HEK293 (cell line): Measurements from ENCODE around the gene SH3GL2.
A peak's percentile ranks its signal among the peaks of the same experiment; 100 is the strongest.

Experiments used
- CTCF ChIA-PET: fragments of 350-600 bp; formaldehyde crosslinking; extraction: SDS; loops from one replicate; lab custom pipeline; 2021; ENCODE audit warnings: antibody characterized with exemption; lab: Yijun Ruan, JAX
- POLR2A ChIA-PET: fragments of 300-600 bp; formaldehyde crosslinking; extraction: SDS; loops from one replicate; lab custom pipeline; 2020; ENCODE audit warnings: antibody characterized with exemption, inconsistent platforms; lab: Yijun Ruan, JAX
- H3K27ac ChIP-seq: fragments of 200-500 bp; sonication (Bioruptor generic); 2 replicates; pipeline ENCODE4 v1.5.1; 2014; ENCODE audit warnings: low read depth, low read length, control low read depth, inconsistent platforms; ENCODE audit errors: extremely low read depth
- H3K36me3 ChIP-seq, 2 experiments: fragments of 200-500 bp in 1 of 2; sonication (Bioruptor generic) in 1 of 2; 1 replicate in 1 of 2; 2 replicates in 1 of 2; pipeline ENCODE4 v1.5.1; 2014 to 2017; ENCODE audit warnings: inconsistent platforms in 2 of 2, low read length in 2 of 2; ENCODE audit not compliant: control insufficient read depth in 2 of 2, insufficient read depth in 1 of 2
- H3K4me1 ChIP-seq: fragments of 200-500 bp; sonication (Bioruptor generic); 2 replicates; pipeline ENCODE4 v1.5.1; 2014; ENCODE audit warnings: mild to moderate bottlenecking, low read length, inconsistent platforms; ENCODE audit not compliant: control insufficient read depth, insufficient read depth
- H3K4me3 ChIP-seq: 2 replicates; pipeline ENCODE4 v1.5.1; 2011; ENCODE audit warnings: low read depth, mild to moderate bottlenecking, control low read depth, low read length, moderate library complexity
- H3K9me3 ChIP-seq: fragments of 200-500 bp; sonication (Bioruptor generic); 2 replicates; pipeline ENCODE4 v1.5.1; 2014; ENCODE audit warnings: low read depth, low read length, inconsistent platforms; ENCODE audit not compliant: control insufficient read depth, insufficient read depth
- EGR2 ChIP-seq: fragments of 450-650 bp; formaldehyde crosslinking; IDR thresholded peaks from 2 replicates; pipeline ENCODE4 v1.5.1; 2016; ENCODE audit warnings: low read depth, missing biosample characterization, missing genetic modification characterization
- INSM2 ChIP-seq: fragments of 450-650 bp; formaldehyde crosslinking; IDR thresholded peaks from 2 replicates; pipeline ENCODE4 v1.5.1; 2016; ENCODE audit warnings: missing biosample characterization, missing genetic modification characterization
- KLF16 ChIP-seq: fragments of 450-650 bp; formaldehyde crosslinking; IDR thresholded peaks from 2 replicates; pipeline ENCODE4 v1.5.1; 2017; ENCODE audit warnings: missing biosample characterization, missing genetic modification characterization
- PATZ1 ChIP-seq: fragments of 450-650 bp; formaldehyde crosslinking; IDR thresholded peaks from 2 replicates; pipeline ENCODE4 v1.5.1; 2016; ENCODE audit warnings: missing biosample characterization, missing genetic modification characterization
- TCF7L2 ChIP-seq: IDR thresholded peaks from 2 replicates; pipeline ENCODE4 v1.6.1; 2011; ENCODE audit warnings: low read depth, mild to moderate bottlenecking, inconsistent platforms, low read length, moderate library complexity, borderline replicate concordance
- ZFHX2 ChIP-seq: fragments of 450-650 bp; formaldehyde crosslinking; conservative IDR thresholded peaks from 2 replicates; pipeline ENCODE4 v1.5.1; 2016; ENCODE audit warnings: missing biosample characterization, missing genetic modification characterization
- ZNF146 ChIP-seq: fragments of 450-650 bp; formaldehyde crosslinking; IDR thresholded peaks from 2 replicates; pipeline ENCODE4 v1.5.1; 2016; ENCODE audit warnings: missing biosample characterization, missing genetic modification characterization
- ZNF202 ChIP-seq: fragments of 450-650 bp; formaldehyde crosslinking; IDR thresholded peaks from 2 replicates; pipeline ENCODE4 v1.5.1; 2016; ENCODE audit warnings: missing biosample characterization, missing genetic modification characterization, borderline replicate concordance
- ZNF26 ChIP-seq: fragments of 450-650 bp; formaldehyde crosslinking; IDR thresholded peaks from 2 replicates; pipeline ENCODE4 v1.5.1; 2016; ENCODE audit warnings: missing biosample characterization, missing genetic modification characterization
- ZNF302 ChIP-seq: fragments of 450-650 bp; formaldehyde crosslinking; IDR thresholded peaks from 2 replicates; pipeline ENCODE4 v1.5.1; 2016; ENCODE audit warnings: missing biosample characterization, missing genetic modification characterization, low read depth
- ZNF513 ChIP-seq: fragments of 450-650 bp; IDR thresholded peaks from 2 replicates; pipeline ENCODE4 v1.5.1; 2018; ENCODE audit warnings: missing biosample characterization, missing genetic modification characterization
- ZNF514 ChIP-seq: fragments of 450-650 bp; formaldehyde crosslinking; IDR thresholded peaks from 2 replicates; pipeline ENCODE4 v1.5.1; 2016; ENCODE audit warnings: missing biosample characterization, missing genetic modification characterization
- ZNF529 ChIP-seq: fragments of 450-650 bp; formaldehyde crosslinking; IDR thresholded peaks from 2 replicates; pipeline ENCODE4 v1.5.1; 2017; ENCODE audit warnings: missing genetic modification characterization, missing biosample characterization; ENCODE audit not compliant: insufficient replicate concordance
- ZNF530 ChIP-seq: fragments of 450-650 bp; formaldehyde crosslinking; IDR thresholded peaks from 2 replicates; pipeline ENCODE4 v1.5.1; 2016; ENCODE audit warnings: low read depth, missing biosample characterization, missing genetic modification characterization
- ZNF558 ChIP-seq: fragments of 450-650 bp; formaldehyde crosslinking; IDR thresholded peaks from 2 replicates; pipeline ENCODE4 v1.5.1; 2016; ENCODE audit warnings: missing biosample characterization, missing genetic modification characterization
- ZNF677 ChIP-seq: fragments of 450-650 bp; IDR thresholded peaks from 2 replicates; pipeline ENCODE4 v1.5.0; 2018; ENCODE audit warnings: missing biosample characterization, mild to moderate bottlenecking, missing genetic modification characterization, moderate library complexity
- ZNF704 ChIP-seq: fragments of 450-650 bp; formaldehyde crosslinking; IDR thresholded peaks from 2 replicates; pipeline ENCODE4 v1.5.1; 2016; ENCODE audit warnings: missing biosample characterization, missing genetic modification characterization
- ZNF830 ChIP-seq: fragments of 450-650 bp; IDR thresholded peaks from 2 replicates; pipeline ENCODE4 v1.5.0; 2018; ENCODE audit warnings: missing biosample characterization, missing genetic modification characterization, low read depth, mild to moderate bottlenecking, moderate library complexity
- ZNF837 ChIP-seq: fragments of 450-650 bp; formaldehyde crosslinking; IDR thresholded peaks from 2 replicates; pipeline ENCODE4 v1.5.1; 2016; ENCODE audit warnings: missing biosample characterization, missing genetic modification characterization
- ZSCAN23 ChIP-seq: fragments of 450-650 bp; formaldehyde crosslinking; IDR thresholded peaks from 2 replicates; pipeline ENCODE4 v1.5.1; 2016; ENCODE audit warnings: missing biosample characterization, missing genetic modification characterization

SH3GL2 gene

GRCh38 chr9:17536027-17536426 is 42.8 kb upstream of the SH3GL2 start (continued):
- no peak for TF ChIP-seq INSM2 (tag by site-specific recombination)
- TF ChIP-seq, all 188 proteins: peak for 0

- CTCF ChIA-PET = interaction anchor here (0.6 kb wide), 1 partner anchor 207 kb away, joined by 3 read pairs; no protein-coding TSS in a partner anchor
- H3K9me3 ChIP-seq = no peaks in the 10 kb centered on the region
- POLR2A ChIA-PET = no interaction called here
- H3K4me3 ChIP-seq = no peak overlapping the region
- H3K36me3 ChIP-seq = no peaks in the 10 kb centered on the region
- H3K27ac ChIP-seq = no peak overlapping the region
- no peaks in the 10 kb centered on the region for H3K4me1 ChIP-seq
- TF ChIP-seq EGR2 (tag by site-specific recombination) (peak; percentile 40), ZNF830 (tag by site-specific recombination) (no peak), ZFHX2 (peak; percentile 45)
Measured at GRCh38 chr9:17551023-17551422, 27.8 kb upstream of the SH3GL2 start.

- Histone ChIP-seq H3K4me1 (no peaks in the 10 kb centered on the region), H3K36me3 (no peaks in the 10 kb centered on the region), H3K27ac (no peak overlapping the region)
- CTCF ChIA-PET = interaction anchor here (0.5 to 0.7 kb wide), 2 partner anchors 16 to 36 kb away, joined by 3 to 4 read pairs; no protein-coding TSS in a partner anchor
- no peak for TF ChIP-seq ZNF302 (tag by site-specific recombination)
- TF ChIP-seq ZNF830 (tag by site-specific recombination) = no peak
- TF ChIP-seq ZSCAN23 (tag by site-specific recombination) = no peak
- TF ChIP-seq ZNF677 (tag by site-specific recombination) = no peak
- no peak for TF ChIP-seq ZNF837 (tag by site-specific recombination)
- no peak for TF ChIP-seq ZNF704 (tag by site-specific recombination)
- TF ChIP-seq ZNF558 = no peak
- no peak for TF ChIP-seq ZNF146 (tag by site-specific recombination)
- no peak for TF ChIP-seq ZNF530
- TF ChIP-seq ZNF202 (tag by site-specific recombination) = no peak
- TF ChIP-seq ZNF513 (tag by site-specific recombination) = no peak
- TF ChIP-seq ZNF529 = no peak
- no peak for TF ChIP-seq PATZ1 (tag by site-specific recombination)
- TF ChIP-seq KLF16 (tag by site-specific recombination) = no peak
- TF ChIP-seq INSM2 (tag by site-specific recombination) = no peak
- no peak for TF ChIP-seq ZNF26
- TF ChIP-seq ZNF514 (tag by site-specific recombination) = no peak
- TF ChIP-seq ZFHX2 = no peak
- TF ChIP-seq TCF7L2 = no peak
- TF ChIP-seq, all 188 proteins: peak for 0
- H3K9me3 ChIP-seq = no peaks in the 10 kb centered on the region
- POLR2A ChIA-PET = no interaction called here
- H3K4me3 ChIP-seq = no peak overlapping the region
Measured at GRCh38 chr9:17555362-17556054, 23.4 kb upstream of the SH3GL2 start.
